C4-2B (cell line): ENCODE measurements around the gene PRRC1.
A peak's percentile ranks its signal among the peaks of the same experiment; 100 is the strongest.

Experiments
- CTCF ChIP-seq: fragments of 450-650 bp; conservative IDR thresholded peaks from 2 replicates; pipeline ENCODE4 v1.5.1; 2017; ENCODE audit warnings: mild to moderate bottlenecking
- ZFX ChIP-seq: fragments of 450-650 bp; IDR thresholded peaks from 2 replicates; pipeline ENCODE4 v1.6.1; 2017

GRCh38 chr5:127572930-127573329 is 55.5 kb downstream of the PRRC1 start:
- TF ChIP-seq CTCF (peak; percentile 71), ZFX (no peak)
